IPS-18c (cell line): Measurements from ENCODE around the gene BCDIN3D.
"Not testable (repeated sequence)": the region's sequence is repeated elsewhere in the genome, so short reads cannot be mapped to it uniquely, and the experiment has no call there.

Source experiments
- H3K4me3 ChIP-seq: 2 replicates; pipeline ENCODE4 v1.7.0; 2013; ENCODE audit warnings: low read depth, mild to moderate bottlenecking, low read length, moderate library complexity; ENCODE audit not compliant: insufficient read depth
- H3K9me3 ChIP-seq: one replicate; pipeline ENCODE4 v1.6.1; 2013; ENCODE audit warnings: mild to moderate bottlenecking, low read length, moderate library complexity; ENCODE audit not compliant: control insufficient read depth, insufficient read depth

The BCDIN3D gene

GRCh38 chr12:49880756-49881414 is 38.0 kb upstream of the BCDIN3D start:
- H3K4me3 ChIP-seq: no peak overlapping the region
- H3K9me3 ChIP-seq: no peaks in the 10 kb centered on the region

DNA sequence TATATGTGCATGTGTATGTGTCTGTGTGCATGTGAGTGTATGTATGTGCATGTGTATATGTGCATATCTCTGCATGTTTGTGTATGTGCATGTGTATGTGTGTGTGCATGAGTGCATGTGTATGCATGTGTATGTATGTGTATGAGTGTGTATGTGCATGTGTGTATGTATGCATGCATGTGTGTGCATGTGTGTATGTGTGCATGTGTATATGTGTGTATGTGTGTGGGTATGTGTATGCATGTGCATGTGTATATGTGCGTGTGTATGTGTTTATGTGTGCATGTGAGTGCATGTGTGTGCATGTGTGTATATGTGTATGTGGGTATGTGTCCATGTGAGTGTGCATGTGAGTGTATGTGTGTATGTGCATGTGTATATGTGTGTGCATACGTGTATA is 36.2 kb upstream of the BCDIN3D start:
- not testable (repeated sequence) for H3K4me3 ChIP-seq, H3K9me3 ChIP-seq

- no peaks in the 10 kb centered on the region for H3K9me3 ChIP-seq
- no peak overlapping the region for H3K4me3 ChIP-seq
Observed at GRCh38 chr12:49878021-49878420, 35.1 kb upstream of the BCDIN3D start.

- no peaks in the 10 kb centered on the region for H3K9me3 ChIP-seq
- H3K4me3 ChIP-seq: no peak overlapping the region
Observed at GRCh38 chr12:49877066-49877465, 34.2 kb upstream of the BCDIN3D start.

GRCh38 chr12:49876070-49876469 is 33.2 kb upstream of the BCDIN3D start:
- H3K9me3 ChIP-seq: no peaks in the 10 kb centered on the region
- no peak overlapping the region for H3K4me3 ChIP-seq

DNA sequence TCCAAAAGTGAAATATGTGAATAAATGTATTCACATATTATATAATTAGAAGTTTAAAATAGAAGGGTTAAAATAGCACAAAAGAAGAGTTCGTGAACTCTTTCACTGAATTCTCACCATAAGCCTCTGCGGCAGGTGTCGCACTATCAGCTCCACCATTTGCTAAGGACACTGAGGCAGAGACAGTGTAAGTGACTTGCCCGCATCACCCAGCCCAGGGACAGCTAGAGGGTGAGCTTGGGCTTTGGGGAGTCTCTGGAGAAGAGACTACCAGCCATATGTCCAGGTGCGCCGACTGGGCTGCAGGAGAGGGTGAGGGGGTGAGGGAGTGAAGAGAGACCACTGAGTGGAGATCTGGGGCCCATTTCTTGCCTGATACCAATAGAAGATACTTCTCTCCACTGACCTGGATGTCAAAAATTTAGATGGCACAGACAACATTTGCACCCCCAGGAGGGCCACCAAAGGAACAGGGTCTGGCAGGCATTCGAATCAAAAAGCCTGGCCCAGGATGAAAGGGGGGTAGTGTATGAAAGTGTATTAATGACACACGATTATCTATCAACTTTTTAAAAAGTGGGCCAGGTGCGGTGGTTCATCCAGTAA is 32.3 kb upstream of the BCDIN3D start:
- H3K4me3 ChIP-seq: no peak overlapping the region
- H3K9me3 ChIP-seq: no peaks in the 10 kb centered on the region

DNA sequence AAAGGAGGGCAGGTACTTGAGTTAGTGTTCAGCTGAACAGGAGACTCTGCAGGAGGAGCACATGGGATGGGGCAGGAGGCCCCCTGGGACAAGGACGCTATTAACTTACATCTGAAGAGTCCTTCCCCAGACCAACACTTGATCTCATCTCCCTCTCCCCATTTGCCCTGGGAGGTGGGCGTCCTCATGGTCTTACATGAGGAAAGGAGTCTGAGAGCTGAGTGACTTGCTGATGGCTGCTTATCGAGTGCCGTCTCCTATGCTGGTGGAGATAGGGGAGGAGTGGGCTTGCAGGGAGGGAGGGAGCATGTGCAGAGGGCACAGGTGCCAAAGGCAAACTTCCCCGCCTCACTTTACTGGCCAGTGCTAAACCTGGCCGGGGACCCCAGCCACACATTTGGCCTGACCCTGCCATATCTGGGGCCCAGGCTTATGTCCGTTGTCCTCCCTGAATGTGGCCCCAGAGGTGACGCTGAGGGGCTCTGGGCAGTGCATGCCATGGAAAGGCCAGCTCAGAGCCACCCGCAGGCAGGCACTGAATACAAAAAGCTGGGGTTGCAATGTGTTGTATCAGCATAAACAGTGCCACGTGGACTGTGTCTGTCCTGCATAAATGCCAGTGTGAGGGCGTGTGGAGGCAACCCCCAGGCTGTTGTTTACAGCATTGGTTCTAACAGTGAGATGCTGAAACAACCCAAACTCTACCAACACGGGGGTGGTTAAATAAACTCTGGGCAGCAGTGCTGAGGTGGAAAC is 31.4 kb upstream of the BCDIN3D start:
- H3K9me3 ChIP-seq: no peaks in the 10 kb centered on the region
- H3K4me3 ChIP-seq: no peak overlapping the region

- Histone ChIP-seq H3K9me3 (no peaks in the 10 kb centered on the region), H3K4me3 (no peak overlapping the region)
Observed at GRCh38 chr12:49873361-49873934, 30.5 kb upstream of the BCDIN3D start.

DNA sequence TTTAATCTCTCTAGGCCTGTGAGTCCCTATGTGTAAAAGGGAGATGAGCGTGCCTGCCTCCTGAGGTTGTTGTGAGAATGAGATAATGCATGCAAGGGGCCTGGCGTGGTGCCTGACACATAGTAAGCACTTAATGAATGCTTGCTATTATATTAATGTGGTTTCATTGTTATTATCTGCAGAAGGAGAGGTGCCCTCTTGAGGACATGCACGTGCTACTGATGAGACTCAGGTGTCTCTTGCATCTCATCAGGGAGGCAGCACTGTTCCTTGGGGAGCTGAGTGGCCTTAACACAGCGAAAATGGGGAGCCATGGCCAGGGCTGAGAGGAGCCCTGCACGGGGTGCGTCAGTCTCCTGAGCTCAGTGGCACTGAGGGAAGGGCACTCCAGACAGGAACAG is 29.9 kb upstream of the BCDIN3D start:
- no peaks in the 10 kb centered on the region for H3K9me3 ChIP-seq
- H3K4me3 ChIP-seq: no peak overlapping the region

GRCh38 chr12:49872381-49872780 is 29.5 kb upstream of the BCDIN3D start:
- no peaks in the 10 kb centered on the region for H3K9me3 ChIP-seq
- no peak overlapping the region for H3K4me3 ChIP-seq

GRCh38 chr12:49871811-49872251 is 28.9 kb upstream of the BCDIN3D start:
- H3K4me3 ChIP-seq, H3K9me3 ChIP-seq: not testable (repeated sequence)

DNA sequence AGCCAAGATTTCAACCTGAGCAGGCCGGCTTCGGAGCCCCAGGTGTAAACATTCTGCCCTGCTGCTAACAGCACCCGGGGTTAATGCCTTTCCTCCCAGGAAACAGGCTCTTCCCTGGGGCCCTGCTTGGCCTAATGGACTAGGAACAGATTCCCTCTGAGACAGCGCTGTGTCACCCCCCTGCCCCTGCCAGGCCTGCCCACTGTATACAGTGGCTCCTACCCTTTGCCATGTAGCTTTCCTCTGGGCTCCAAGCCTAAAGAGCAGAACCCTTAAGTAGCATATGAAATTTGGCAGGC is 28.3 kb upstream of the BCDIN3D start:
- Histone ChIP-seq H3K4me3 (no peak overlapping the region), H3K9me3 (no peaks in the 10 kb centered on the region)

GRCh38 chr12:49870501-49871262 is 27.8 kb upstream of the BCDIN3D start:
- H3K9me3 ChIP-seq: no peaks in the 10 kb centered on the region

DNA sequence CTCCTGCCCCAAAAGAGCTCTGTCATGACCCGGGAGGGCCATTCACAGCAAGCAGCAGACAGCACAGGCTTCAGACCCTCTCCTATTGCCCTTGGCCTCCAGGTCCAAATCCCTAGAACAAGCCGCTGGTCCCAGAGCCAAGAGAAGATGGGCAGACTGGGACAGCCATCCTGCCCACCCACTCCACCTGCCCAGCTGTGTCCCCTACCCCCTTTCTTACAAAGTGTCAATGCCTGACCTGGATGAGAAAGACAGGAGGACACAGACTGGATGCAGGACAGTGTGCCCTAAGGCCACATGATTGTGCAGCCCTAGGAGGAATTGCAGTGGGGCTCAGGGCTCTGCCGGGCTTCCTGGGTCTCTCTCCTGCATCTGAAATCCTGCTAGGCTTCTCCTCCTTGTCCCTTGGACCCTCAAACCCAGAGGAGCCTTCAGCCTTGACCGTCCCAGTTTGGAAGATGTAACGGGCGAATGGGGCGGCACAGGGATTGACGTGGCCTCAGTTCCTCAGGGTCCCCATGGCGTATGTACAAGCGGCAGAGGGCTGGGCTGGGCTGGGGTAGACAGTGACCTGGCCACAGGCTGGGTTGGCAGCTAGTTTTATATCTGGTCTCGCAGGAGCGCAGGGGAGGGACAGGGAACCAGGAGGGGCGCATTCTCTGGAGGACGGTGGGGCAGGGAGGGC is 27.1 kb upstream of the BCDIN3D start:
- H3K9me3 ChIP-seq: no peaks in the 10 kb centered on the region

More at GRCh38 chr12:49870501-49871262, 27.8 kb upstream of the BCDIN3D start:
- no peak overlapping the region for H3K4me3 ChIP-seq

DNA sequence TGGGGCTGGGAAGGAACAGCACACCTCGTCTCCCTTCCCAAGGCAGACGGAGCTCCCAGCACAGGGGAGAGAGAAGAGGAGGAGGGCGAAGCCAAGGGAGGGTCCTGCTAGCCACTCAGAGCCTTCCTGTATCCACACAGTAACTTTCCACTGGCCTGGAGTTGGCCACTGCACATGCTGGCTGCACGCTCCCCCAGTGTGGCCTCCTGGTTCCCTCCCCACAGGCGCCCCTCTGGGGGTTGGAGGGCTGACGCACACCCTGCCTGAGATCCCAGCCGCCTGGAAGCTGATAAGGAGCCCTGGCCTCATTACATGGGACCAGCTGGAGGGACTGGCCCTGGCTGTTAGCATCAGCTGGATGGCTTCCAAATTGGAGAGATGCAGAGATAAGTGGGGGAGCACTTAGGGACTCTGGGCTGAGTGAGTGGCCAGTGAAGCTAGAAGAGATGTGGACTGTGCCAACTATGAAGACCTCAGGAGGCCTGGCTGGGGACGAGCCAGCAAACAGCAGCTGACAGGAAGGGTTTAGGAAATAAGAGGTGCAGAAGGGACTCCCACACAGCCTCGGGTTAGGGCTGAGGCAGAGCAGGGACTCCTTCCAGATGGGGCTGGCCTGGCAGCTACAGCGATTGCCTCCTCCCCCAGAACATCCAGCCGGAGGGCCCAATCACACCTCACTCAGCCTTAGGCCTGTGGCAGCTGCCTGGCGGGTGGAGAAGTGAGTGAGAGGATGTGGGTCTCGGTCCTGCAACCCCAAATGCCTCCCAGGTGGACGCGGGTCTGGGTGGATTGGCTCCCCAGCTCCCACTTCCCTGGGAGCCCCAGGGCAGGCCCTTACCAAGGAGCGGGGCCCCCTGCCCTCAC is 26.3 kb upstream of the BCDIN3D start:
- Histone ChIP-seq H3K4me3 (no peak overlapping the region), H3K9me3 (no peaks in the 10 kb centered on the region)

More for the DNA sequence above, 27.1 kb upstream of the BCDIN3D start:
- H3K4me3 ChIP-seq: no peak overlapping the region

GRCh38 chr12:49868449-49868848 is 25.5 kb upstream of the BCDIN3D start:
- H3K4me3 ChIP-seq: no peak overlapping the region
- H3K9me3 ChIP-seq: no peaks in the 10 kb centered on the region
